ENCODE data around the gene HIVEP3. TPM values are rescaled to one million over a fixed set of nuclear protein-coding genes. Genes with fewer than 3 reads are reported as not detected.

HIVEP3 gene
- total and polyA plus RNA-seq, 2 of the 13 experiments (the other 11 are each of a cell fraction or from before 2014, with no cell fraction given) = 0.05 TPM; not detected in 1

GRCh38 chr1:41481109-41481775 lies 437.5 kb downstream of the HIVEP3 start:
- peaks cover 0 to 6% of the 10 kb centered on the region in 2 experiments; a peak in 3 of 5 replicates for H3K27me3 ChIP-seq (ENCODE audit: control insufficient read depth in 1 of 2, insufficient read depth in 2 of 2, low read length in 2 of 2)
- peaks cover 37% of the 10 kb centered on the region for H3K4me1 ChIP-seq (ENCODE audit: insufficient read depth, low read length)
- BruUV-seq (replicated peaks) = no TSS peak
- no peaks in the 10 kb centered on the region for H3K79me2 ChIP-seq (ENCODE audit: insufficient read depth, low read length)
- in situ Hi-C loops (cut with HindIII; ENCODE audit: extremely low pct_ligation_motif_present, low pct_unique_long_range_greater_than_20kb) (no loop called here), intact Hi-C loops (cut with micrococcal nuclease; ENCODE audit: unreplicated experiment) (no loop called here)
- no peak for DNase-seq (ENCODE audit: low spot score)
- CTCF ChIA-PET (ENCODE audit: low intra/inter-chr PET ratio, low total read pairs) = no interaction called here
- H3K27ac ChIP-seq (ENCODE audit: extremely low read length, insufficient read depth, low read length) = no peak overlapping the region
- H3K9me3 ChIP-seq (ENCODE audit: low read length) = no peaks in the 10 kb centered on the region
- WGBS (ENCODE audit: low lambda C conversion rate) = 86% methylated on average over 11 of the region's 15 CpGs
- no peak overlapping the region for H3K4me3 ChIP-seq (replicated peaks in 1 of 3; ENCODE audit: insufficient read depth in 1 of 3, low read depth in 2 of 3, low read length in 3 of 3)
- H3K4me2 ChIP-seq (ENCODE audit: low read depth, low read length) = no peak overlapping the region
- no peak overlapping the region for H3K9ac ChIP-seq (ENCODE audit: insufficient read depth, low read depth, low read length)
- no peaks in the 10 kb centered on the region for H3K36me3 ChIP-seq (replicated peaks in 1 of 2; ENCODE audit: control insufficient read depth in 1 of 2, insufficient read depth in 2 of 2, low read length in 2 of 2)
- H2AFZ ChIP-seq (ENCODE audit: low read length) = no peak overlapping the region
- H4K20me1 ChIP-seq (ENCODE audit: insufficient read depth, low read length) = no peaks in the 10 kb centered on the region
- ATAC-seq = no peak
- no peak for FAIRE-seq
- POLR2A ChIA-PET = interaction anchor here (0.7 kb wide), 1 partner anchor 198 kb away, joined by 3 read pairs; no protein-coding TSS in a partner anchor
- TF ChIP-seq CREB1 (IDR thresholded peaks at IDR 0.05) = no peak
- TF ChIP-seq CREB1 (CRISPR knock-in tag; IDR thresholded peaks at IDR 0.05) = no peak
- no peak for TF ChIP-seq SNAPC5 (CRISPR knock-in tag; IDR thresholded peaks at IDR 0.05; ENCODE audit: borderline replicate concordance)
- TF ChIP-seq, protein P1, sequence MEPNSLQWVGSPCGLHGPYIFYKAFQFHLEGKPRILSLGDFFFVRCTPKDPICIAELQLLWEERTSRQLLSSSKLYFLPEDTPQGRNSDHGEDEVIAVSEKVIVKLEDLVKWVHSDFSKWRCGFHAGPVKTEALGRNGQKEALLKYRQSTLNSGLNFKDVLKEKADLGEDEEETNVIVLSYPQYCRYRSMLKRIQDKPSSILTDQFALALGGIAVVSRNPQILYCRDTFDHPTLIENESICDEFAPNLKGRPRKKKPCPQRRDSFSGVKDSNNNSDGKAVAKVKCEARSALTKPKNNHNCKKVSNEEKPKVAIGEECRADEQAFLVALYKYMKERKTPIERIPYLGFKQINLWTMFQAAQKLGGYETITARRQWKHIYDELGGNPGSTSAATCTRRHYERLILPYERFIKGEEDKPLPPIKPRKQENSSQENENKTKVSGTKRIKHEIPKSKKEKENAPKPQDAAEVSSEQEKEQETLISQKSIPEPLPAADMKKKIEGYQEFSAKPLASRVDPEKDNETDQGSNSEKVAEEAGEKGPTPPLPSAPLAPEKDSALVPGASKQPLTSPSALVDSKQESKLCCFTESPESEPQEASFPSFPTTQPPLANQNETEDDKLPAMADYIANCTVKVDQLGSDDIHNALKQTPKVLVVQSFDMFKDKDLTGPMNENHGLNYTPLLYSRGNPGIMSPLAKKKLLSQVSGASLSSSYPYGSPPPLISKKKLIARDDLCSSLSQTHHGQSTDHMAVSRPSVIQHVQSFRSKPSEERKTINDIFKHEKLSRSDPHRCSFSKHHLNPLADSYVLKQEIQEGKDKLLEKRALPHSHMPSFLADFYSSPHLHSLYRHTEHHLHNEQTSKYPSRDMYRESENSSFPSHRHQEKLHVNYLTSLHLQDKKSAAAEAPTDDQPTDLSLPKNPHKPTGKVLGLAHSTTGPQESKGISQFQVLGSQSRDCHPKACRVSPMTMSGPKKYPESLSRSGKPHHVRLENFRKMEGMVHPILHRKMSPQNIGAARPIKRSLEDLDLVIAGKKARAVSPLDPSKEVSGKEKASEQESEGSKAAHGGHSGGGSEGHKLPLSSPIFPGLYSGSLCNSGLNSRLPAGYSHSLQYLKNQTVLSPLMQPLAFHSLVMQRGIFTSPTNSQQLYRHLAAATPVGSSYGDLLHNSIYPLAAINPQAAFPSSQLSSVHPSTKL (CRISPR knock-in tag; IDR thresholded peaks at IDR 0.05) = no peak
- no peak for TF ChIP-seq EZH2 (conservative IDR thresholded peaks at IDR 0.05; ENCODE audit: low read depth, low read length)
- TF ChIP-seq GZF1 (CRISPR knock-in tag; IDR thresholded peaks at IDR 0.05) = no peak
- TF ChIP-seq ZNF563 (CRISPR knock-in tag; IDR thresholded peaks at IDR 0.05) = no peak
- TF ChIP-seq ZNF704 (CRISPR knock-in tag; IDR thresholded peaks at IDR 0.05; ENCODE audit: borderline replicate concordance) = no peak
- no peak for TF ChIP-seq ZNF589 (CRISPR knock-in tag; conservative IDR thresholded peaks at IDR 0.05)
- TF ChIP-seq, protein P2, sequence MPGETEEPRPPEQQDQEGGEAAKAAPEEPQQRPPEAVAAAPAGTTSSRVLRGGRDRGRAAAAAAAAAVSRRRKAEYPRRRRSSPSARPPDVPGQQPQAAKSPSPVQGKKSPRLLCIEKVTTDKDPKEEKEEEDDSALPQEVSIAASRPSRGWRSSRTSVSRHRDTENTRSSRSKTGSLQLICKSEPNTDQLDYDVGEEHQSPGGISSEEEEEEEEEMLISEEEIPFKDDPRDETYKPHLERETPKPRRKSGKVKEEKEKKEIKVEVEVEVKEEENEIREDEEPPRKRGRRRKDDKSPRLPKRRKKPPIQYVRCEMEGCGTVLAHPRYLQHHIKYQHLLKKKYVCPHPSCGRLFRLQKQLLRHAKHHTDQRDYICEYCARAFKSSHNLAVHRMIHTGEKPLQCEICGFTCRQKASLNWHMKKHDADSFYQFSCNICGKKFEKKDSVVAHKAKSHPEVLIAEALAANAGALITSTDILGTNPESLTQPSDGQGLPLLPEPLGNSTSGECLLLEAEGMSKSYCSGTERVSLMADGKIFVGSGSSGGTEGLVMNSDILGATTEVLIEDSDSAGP (CRISPR knock-in tag; IDR thresholded peaks at IDR 0.05; ENCODE audit: borderline replicate concordance) = no peak
- TF ChIP-seq, protein P3, sequence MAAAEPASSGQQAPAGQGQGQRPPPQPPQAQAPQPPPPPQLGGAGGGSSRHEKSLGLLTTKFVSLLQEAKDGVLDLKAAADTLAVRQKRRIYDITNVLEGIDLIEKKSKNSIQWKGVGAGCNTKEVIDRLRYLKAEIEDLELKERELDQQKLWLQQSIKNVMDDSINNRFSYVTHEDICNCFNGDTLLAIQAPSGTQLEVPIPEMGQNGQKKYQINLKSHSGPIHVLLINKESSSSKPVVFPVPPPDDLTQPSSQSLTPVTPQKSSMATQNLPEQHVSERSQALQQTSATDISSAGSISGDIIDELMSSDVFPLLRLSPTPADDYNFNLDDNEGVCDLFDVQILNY (CRISPR knock-in tag; conservative IDR thresholded peaks at IDR 0.05) = no peak
- TF ChIP-seq AGO2 (optimal IDR thresholded peaks at IDR 0.05; ENCODE audit: low read depth, low read length) = no peak
- no peak for TF ChIP-seq HNF4G (IDR thresholded peaks at IDR 0.05; ENCODE audit: borderline replicate concordance, low read depth, low read length)
- TF ChIP-seq HNF4G (CRISPR knock-in tag; IDR thresholded peaks at IDR 0.05; ENCODE audit: borderline replicate concordance, low read depth) = no peak
- TF ChIP-seq ZNF274 (CRISPR knock-in tag; IDR thresholded peaks at IDR 0.05) = no peak
- no peak for TF ChIP-seq NFE2 (CRISPR knock-in tag; IDR thresholded peaks at IDR 0.05)

All from HepG2 (cell line).